GM21447 (cell line): ENCODE results near the gene CACNA2D4.

Experiments used
- ATAC-seq: cut with Tn5 transposase; IDR thresholded peaks from one replicate; pipeline ENCODE4 v1.9.1; 2021; ENCODE audit not compliant: unreplicated experiment

Gene CACNA2D4

DNA sequence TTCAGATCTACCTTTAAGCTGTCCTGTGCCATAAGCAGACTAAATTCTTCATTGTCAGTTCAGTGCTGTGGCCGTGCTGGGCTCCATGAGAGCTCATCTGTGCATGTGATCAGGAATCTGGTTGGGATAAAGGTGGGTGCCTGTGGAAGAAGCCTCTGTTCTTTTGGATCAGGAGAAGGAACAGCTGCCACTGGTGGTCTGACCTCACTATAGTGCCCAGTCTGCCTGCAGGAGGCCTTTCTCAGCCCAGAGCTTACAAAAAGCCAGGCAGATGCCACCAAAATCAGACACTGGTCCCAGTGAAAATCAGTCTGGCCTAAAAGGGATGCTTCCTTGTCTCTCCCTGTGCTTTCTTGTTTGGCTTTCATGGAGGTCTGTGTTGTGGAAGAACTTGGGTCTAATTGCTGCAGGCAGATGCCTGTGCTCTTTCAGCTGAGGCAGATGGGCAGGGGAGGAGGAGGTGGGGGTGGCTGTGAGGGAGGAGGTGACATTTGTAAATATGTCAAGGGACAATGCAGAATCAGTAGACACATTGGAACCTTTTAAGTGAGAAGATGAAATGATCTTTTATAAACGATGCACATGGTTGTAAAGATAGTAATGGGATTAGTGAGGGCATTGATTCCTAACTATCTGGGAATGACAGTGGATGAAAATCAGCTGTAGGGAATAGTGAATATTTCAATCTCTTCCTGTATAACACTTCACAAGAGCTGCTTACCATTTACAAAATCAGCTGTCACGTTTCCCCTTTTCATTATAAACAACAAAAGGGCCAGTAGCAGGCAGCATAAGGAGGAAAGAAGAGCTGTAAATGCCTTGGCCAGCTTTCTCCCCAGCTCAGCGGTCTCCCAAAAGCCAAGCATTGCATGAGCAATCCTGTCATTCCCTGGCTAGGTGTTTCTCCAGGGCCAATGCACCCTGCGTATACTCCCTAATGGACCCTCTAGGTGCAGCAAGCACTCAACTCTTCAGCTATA, 44.6 kb downstream of the CACNA2D4 start:
- no peak for ATAC-seq

DNA sequence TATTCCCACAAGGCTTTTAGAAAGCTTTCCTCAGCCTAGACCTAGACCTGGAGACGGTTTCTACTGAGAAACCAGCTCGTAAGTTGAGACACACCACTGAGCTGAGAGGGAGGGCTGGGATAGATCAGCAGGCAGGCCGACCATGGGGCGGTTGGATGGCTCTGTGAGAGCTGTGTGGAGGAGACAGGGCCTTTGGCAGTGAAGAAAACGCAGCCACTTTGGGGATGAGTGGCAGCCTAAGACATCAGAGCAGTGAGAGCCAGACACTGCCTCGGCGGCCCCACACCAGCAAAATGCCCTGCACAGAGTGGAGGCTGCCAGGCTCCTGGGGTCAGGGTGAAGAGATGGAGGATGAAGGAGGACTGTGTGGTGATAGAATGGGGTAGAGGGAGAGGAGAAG, 46.0 kb downstream of the CACNA2D4 start:
- ATAC-seq: no peak

DNA sequence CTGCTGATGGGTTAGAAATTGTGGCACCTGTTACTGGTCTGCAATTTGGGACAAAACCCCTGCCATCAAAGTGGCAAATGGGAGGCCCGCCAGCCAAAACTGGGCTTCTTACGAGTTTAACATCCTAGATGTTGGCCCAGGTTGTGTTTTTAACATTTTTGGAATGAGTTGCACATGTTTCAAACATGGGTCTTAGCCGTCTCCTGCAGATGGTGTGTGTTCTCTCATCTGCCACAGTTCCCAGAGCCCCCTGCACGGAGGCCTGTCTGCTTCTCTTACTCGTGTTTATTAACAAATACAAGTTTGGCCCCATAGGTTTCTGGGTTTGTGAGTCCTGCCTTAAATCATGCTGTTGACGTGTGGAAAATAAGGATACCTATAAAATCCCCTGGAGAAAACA, 46.5 kb downstream of the CACNA2D4 start:
- no peak for ATAC-seq

DNA sequence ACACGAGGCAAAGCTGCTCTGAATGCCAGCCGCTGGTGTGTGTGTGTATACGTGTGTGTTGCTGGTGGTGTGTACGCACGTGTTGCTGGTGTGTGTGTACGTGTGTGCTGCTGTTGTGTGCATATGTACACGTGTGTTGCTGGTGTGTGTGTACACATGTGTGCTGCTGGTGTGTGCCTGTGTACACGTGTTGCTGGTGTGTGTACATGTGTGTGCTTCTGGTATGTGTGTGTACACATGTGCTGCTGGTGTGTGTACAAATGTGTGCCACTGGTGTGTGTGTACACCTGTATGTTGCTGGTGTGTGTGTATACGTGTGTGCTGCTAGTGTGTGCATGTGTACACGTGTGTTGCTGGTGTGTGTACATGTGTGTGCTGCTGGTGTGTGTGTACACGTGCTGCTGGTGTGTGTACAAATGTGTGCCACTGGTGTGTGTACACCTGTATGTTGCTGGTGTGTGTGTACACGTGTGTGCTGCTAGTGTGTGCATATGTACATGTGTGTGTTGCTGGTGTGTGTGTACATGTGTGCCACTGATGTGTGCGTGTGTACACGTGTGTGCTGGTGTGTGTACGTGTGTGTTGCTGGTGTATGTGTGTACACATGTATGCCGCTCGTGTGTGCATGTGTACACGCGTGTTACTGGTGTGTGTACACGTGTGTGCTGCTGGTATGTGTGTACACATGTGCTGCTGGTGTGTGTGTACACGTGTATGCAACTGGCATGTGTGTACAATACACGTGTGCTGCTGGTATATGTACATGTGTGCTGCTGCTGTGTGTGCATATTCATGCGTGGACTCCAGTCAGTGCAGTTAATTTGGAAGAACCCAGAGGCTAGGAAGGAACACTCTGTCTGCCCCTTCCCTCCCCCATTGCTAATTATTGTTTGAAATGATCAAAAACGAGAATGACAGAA, 47.2 kb downstream of the CACNA2D4 start:
- ATAC-seq: no peak

DNA sequence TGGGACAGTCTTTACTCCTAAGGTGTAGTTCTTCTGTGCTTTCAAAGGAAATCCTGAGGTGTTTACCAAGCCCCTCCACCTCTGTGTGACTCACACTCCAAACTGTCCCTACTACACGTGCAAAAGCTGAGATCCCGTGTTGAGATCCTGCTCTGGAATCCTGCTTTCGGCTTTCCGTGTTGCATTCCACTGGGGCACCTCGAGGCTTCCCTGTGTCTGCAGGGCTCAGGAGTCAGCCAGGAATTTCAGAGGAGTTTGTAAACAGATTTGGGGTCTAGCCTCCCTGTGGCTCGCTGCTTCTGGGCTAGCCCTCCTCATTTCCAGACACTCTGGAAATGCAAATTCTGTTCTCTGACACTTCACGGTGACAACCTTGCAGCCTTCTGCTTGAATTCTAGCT, 48.4 kb downstream of the CACNA2D4 start:
- no peak for ATAC-seq

DNA sequence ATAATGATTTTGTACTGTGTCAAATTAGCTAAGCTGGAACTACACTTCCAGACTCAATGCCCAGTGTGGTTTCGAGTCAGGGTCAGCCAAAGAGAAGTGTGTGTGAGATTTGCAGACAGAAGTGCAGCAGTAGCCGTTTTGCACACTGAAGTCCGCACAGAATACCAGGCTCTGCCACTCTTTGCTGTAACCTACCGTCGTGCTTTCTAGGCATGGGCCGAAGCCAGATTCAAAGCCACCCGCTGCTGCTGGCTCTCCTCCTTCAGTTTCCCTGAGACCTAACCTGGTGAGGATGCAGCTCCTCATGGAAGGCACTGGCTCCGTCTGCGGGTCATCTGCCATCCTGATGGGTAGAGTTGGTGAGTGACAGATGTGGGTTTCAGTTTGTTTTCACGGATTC, 49.3 kb downstream of the CACNA2D4 start:
- no peak for ATAC-seq

DNA sequence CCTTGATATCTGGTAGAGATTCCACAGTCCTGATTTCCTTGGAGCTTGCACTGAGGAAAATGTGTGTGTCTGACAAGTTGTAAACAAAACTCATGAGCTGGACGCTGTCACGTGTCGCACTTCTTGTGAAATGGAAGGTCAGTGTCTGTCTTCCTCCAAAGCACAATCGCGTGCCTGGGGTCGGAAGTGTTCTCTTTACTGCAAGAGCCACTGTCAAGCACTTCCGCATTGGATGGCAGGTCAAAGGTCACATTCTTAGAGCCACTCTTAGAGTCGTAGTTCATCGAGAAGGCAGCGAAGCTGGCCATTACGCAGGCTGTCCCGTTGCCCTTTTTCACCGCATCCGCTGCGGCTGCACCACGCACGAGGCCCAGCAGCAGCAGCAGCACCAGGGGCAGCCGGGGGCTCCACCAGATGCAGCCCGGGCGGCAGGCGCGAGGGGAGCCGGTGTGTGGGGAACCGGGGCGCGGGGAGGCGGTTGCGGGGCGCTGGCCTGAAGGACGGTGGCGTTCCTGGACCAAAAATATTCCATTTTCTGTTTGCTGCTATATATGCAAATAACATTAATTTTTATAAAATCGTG, 53.1 kb downstream of the CACNA2D4 start:
- ATAC-seq: no peak

DNA sequence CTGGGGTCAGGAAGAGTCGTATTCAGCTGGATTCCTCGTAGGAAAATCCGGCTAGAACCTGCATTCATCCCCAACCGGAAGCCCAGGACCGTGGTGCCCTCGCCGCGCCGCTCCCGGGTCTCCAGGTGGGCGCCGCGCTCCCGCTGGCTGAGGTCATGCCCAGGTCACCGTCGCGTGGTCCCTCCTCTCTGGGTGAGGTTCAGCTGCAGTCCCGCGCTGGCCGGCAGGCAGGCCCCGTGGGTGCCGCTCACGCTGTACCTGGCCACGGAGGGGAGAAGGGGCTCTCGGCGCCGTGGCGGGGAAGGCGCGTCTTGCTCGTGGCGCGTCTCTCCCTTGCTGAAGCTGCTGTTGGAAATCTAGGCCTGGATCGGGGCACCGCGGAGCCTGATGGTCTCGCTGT, 53.6 kb downstream of the CACNA2D4 start:
- no peak for ATAC-seq

DNA sequence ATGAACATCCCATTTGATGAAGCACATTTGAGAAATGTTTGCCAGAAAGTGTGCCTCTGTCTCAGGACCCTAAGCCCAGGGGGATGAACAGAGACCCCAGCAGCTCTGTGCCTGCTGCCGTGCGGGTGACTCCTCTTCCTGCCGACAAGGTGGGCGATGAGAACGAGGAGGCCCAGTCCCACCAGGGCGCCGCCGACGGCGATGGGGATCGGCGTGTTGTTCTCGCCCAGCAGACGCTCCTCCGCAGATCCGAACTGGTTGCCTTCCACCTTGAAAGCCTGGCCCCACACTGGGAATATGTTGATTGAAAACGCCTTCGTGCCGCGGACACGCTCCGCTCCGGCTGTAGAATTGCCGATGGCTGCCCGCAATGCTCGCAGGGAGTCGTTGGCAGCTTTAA, 54.0 kb downstream of the CACNA2D4 start:
- no peak for ATAC-seq

DNA sequence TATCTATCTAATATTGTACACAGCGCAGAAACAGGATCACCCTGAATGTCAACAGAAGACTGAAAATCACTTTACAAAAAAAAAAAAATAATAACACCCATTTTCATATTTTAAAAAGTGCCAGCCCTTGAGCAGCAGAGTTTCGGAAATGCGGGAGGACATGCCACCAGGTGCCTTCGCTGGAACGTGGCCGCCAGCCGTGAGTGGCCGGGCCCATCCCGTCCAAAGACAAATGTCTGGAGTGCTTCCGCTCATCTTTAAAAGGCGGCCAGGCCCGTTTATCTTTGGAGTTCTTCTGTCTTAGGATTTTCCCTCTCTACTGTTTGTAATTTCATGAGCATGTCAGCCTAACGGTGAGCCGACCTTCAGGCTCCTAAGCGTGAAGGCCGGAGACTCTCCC, 54.6 kb downstream of the CACNA2D4 start:
- ATAC-seq: no peak

DNA sequence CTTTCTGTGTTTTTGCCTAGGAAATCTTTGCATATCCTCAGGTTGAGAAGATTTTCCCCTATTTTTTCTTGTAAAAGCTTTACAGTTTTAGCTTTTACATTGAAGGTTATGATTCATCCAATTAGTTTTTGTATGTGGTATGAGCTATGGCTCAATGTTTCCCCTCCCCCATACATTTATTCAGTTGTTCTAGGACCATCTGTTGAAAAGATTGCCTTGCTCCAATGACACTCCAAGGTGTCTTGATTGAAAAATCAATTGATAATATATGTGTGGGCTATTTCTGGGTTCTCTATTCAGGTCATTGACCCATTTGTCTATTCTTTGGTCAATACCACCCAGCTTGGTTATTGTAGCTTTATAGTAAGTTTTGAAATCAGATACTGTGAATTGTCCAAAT, 55.5 kb downstream of the CACNA2D4 start:
- ATAC-seq: no peak

DNA sequence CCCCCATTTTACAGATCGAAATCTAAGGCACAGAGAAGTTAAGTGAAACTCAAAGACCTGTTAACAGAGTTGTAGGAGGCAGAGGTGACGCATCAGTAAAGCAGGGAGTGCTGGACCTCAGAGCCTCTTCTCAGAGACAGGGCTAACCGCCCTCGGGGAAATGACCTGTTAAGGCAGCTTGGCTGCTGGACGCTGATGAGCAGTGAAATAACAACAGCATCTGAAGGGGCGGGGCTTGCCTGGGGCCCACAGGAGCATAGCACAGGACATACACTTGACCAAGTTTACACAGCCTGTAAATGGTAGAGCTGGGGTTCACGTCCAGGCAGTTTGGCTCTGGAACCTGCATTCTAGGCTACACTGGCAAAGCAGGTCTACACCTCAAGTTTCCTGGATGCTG, 58.8 kb downstream of the CACNA2D4 start:
- ATAC-seq: no peak

DNA sequence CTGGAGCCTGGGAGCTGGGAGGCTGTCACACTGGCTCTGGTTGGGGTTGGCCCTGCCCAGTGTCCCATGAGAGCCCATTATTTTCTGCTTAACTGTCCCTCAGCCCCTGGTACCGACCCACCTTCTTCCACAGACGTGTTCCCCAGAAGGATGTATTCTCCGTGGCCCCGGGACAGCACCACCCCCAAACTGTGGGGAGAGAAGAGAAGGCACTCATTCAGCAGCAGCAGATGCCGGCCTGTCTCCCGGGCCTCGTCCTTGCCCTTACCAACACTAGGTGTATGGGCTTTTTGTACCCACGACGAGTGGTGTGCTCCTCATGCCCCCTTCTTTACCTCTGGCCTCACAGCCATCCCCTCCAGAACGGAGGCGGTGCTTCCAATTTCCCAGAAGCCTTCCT, 60.0 kb downstream of the CACNA2D4 start:
- no peak for ATAC-seq

DNA sequence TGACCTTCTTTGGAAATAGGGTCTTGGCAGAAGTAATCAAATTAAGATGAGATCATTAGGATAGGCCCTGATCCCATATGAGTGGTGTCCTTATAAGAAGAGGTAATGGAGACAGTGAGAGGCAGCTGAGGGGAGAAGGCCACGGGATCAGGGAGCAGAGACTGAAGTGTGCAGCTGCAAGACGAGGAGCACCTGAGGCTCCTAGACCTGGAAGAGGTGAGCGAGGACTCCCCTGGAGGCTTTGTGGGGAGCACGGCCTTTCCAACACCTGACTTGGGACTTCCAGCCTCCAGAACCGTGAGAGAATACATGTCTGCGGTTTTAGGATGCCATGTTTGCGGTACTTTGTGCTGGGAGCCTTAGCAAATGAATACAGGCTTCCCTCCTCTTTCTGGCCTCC, 60.6 kb downstream of the CACNA2D4 start:
- no peak for ATAC-seq

DNA sequence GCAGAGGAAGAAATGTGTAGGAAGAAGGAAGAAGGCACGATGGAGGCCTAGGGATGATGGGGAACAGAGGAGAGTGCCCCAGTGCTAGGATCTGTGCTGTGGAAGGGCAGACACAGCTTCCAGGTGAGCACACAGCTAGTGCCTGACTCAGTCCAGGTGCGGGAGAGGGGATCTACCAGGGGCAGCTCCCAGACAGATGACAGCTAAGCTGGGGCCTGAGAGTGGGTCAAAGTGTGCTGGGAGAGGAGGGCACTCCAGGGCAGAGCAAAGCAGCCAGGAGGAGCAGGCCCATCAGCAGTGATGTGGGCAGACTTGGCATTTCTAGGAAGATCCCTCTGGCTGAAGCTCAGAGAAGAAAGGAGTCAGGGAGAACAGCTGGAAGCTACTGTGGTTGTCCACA, 61.4 kb downstream of the CACNA2D4 start:
- ATAC-seq: no peak

DNA sequence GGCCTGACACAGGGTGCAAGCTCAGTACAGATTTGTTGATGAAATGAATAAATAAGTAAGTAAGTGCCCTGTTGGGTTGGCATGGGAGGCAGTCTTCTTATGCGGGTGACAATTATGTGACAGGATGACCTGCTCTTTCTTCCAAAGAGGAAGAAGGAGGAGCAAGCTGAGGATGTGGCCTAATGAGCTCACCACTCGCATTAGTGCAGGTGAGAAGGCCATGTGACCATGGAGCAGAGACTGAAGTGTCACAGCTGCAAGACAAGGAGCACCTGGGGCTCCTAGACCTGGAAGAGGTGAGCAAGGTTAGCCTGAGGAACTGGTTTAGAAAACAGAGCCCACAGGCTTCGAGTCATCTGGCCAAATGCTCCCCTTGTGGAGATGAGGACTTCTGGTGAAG, 63.2 kb downstream of the CACNA2D4 start:
- ATAC-seq: no peak

DNA sequence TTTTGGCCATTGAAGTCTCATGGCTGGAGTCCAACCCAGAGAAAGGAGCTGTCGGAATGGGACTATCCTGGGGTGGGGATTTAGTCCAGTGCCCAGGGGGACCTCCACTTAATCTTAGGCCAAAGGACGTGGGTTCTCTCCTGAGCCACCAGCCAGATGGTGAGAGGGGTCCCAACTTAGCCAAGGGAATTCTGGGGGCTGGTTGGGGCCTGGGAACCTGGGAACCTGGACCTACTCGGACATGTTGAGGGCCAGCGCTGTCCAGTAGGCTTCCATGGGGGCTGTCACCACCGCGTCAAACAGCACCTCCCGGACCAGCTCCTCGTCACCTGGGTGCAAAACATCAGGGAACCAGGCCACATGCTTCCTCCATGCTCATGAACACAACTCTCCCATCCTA, 64.7 kb downstream of the CACNA2D4 start:
- ATAC-seq: no peak

DNA sequence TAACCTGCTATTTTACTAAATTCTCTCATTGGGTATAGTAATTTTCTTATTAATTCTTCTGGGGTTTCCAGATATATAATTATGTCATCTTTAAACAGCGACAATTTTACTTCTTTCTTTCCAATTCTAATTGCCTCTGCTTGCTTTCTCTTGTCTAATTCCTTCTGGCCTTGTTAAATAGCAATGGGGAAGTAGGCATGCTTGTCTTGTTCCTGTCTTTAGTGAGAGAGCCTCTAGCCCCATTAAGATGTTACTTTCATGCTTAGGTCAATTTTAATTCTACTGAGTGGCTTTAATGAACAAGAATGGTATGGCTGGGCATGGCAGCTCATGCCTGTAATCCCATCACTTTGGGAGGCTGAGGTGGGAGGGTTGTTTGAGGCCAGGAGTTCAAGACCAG, 66.4 kb downstream of the CACNA2D4 start:
- no peak for ATAC-seq

DNA sequence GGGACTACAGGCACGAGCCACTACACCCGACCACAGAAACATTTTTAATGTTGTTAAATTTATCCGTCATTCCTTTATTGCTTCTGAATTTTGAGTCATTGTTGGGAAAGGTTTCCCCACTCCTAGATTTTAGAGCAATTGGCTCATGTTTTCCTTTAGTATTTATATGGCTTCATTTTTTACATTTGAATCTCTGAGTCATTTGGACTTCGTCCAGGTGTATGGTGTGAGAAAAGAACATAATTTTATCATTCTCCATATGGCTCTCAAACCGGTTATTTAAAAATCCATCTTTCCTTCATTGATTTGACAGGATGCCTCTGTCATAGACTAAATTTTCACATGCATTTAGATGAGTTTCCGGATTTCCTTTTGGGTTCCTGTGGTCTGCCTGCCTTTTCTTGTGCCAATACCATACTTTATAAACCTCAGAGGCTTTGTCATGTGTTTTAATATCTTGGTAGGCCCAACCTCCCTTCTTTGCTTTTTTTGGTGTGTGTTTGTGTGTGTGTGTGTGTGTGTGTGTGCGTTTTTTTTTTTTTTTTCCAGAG, 67.2 kb downstream of the CACNA2D4 start:
- ATAC-seq: no peak

DNA sequence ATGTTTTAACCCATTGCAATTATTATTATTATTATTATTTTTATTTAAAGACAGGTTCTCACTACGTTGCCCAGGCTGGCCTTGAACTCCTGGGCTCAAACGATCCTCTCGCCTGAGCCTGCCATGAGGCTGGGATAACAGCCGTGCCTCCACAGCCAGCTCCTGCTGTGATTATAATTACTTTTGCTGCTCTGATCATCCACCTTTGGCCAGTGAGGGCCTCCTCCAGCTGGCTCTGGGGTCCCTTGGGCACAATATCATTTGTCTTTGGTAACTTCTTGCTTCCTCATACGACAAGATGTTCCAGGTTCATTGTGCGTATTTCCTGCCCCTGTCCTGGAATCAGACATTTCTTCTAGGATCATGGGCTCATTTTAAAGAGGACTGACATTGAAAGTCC, 69.7 kb downstream of the CACNA2D4 start:
- no peak for ATAC-seq

DNA sequence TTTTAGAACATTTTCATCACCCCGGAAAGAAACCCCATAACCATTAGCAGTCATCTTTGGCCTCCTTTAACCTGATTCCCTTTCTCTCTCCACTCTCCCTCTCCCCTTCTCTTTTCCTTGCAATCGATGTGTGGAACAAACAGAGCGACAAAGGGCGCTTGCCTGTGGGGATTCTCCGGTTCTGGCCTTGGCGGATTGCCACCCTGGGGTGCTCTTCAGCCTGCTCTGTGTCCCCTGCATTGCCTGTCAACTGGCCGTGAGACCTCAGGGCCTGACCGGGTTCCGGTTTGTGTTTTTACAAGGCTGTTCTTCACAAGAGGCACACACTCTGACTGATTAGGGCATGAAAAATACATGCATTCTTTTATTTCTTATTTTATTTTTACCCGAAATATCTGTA, 70.3 kb downstream of the CACNA2D4 start:
- ATAC-seq: no peak
